NT2/D1 (cell line): Measurements from ENCODE around the gene CHID1.

Experiments
- SUZ12 ChIP-seq: IDR thresholded peaks from 2 replicates; pipeline ENCODE4 v1.6.1; 2011; ENCODE audit not compliant: insufficient read length, insufficient read depth; ENCODE audit errors: extremely low read depth
- YY1 ChIP-seq: IDR thresholded peaks from 2 replicates; pipeline ENCODE4 v1.6.1; 2011; ENCODE audit not compliant: insufficient read length, insufficient read depth
- ZNF274 ChIP-seq: IDR thresholded peaks from 2 replicates; pipeline ENCODE4 v1.6.1; 2011; ENCODE audit warnings: mild to moderate bottlenecking, low read depth, low read length

DNA sequence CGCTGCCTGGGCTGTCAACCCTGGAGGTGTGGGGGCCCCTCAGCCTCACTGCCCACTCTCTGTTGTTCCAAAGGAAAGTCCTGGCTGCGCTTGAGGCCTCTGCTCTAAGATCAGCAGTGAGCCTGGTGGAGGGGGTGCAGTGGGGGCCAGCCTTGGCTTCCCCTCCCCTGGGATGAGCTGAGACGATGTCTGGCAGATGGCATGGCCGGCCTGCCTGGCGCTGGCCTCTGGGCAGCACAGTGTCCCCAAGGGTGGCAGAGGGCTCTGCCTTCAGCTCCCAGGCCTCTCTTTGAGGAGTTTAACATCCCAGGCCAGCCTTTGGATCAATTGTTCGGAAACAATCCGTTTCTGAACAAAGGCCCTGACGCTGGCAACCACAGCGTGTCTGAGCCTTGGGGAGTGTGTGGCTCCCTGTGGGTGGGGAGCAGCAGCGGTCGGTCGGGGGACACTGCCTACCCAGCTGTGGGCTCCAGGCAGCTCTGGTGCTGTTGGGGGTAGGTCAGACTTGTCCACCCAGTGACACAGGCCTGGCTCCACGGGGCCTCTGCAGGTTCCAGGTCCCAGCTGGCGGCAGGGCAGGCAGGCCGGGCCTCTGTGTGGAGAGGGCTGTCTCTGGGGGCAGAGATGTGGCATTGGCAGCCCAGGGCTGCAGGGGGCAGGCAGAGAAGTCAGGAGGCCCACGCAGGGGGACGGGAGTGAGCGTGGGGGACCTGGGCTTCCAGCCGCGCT lies 55.8 kb downstream of the CHID1 start:
- TF ChIP-seq YY1 (no peak), ZNF274 (no peak), SUZ12 (no peak)
